NCI-H510A (cell line): ENCODE measurements around the gene TMCC1.
"Not testable (repeated sequence)": the region's sequence is repeated elsewhere in the genome, so short reads cannot be mapped to it uniquely, and the experiment has no call there.

ENCODE experiments used
- DNase-seq: peaks from one replicate; lab custom pipeline; 2025; lab: John Stamatoyannopoulos, UW

The TMCC1 gene

GRCh38 chr3:129892857-129893580, 492 bp downstream of the TMCC1 start:
- DNase-seq = peak; percentile 25

- DNase-seq = no peak
Measured at GRCh38 chr3:129892486-129892856, 1.0 kb downstream of the TMCC1 start.

GRCh38 chr3:129890891-129891290, 2.6 kb downstream of the TMCC1 start:
- DNase-seq = no peak

GRCh38 chr3:129890125-129890524, 3.4 kb downstream of the TMCC1 start:
- DNase-seq = peak; percentile 8

GRCh38 chr3:129888771-129889170, 4.7 kb downstream of the TMCC1 start:
- DNase-seq = no peak

GRCh38 chr3:129881261-129881660, 12.2 kb downstream of the TMCC1 start:
- no peak for DNase-seq

GRCh38 chr3:129878355-129878754, 15.2 kb downstream of the TMCC1 start:
- no peak for DNase-seq

GRCh38 chr3:129874479-129874878, 19.0 kb downstream of the TMCC1 start:
- not testable (repeated sequence) for DNase-seq

GRCh38 chr3:129868912-129869311, 24.6 kb downstream of the TMCC1 start:
- no peak for DNase-seq

GRCh38 chr3:129867506-129868124, 25.9 kb downstream of the TMCC1 start:
- no peak for DNase-seq

GRCh38 chr3:129865806-129866205, 27.7 kb downstream of the TMCC1 start:
- DNase-seq = no peak

- DNase-seq = no peak
Measured at GRCh38 chr3:129864519-129864918, 29.0 kb downstream of the TMCC1 start.

- DNase-seq = no peak
Measured at GRCh38 chr3:129859272-129859671, 34.2 kb downstream of the TMCC1 start.

- no peak for DNase-seq
Measured at GRCh38 chr3:129857899-129858298, 35.6 kb downstream of the TMCC1 start.

- not testable (repeated sequence) for DNase-seq
Measured at GRCh38 chr3:129856790-129857189, 36.7 kb downstream of the TMCC1 start.

GRCh38 chr3:129855832-129856419, 37.6 kb downstream of the TMCC1 start:
- DNase-seq = no peak

- DNase-seq = no peak
Measured at GRCh38 chr3:129855170-129855831, 38.2 kb downstream of the TMCC1 start.

GRCh38 chr3:129854460-129854859, 39.1 kb downstream of the TMCC1 start:
- DNase-seq = no peak

- DNase-seq = no peak
Measured at GRCh38 chr3:129845956-129846355, 47.6 kb downstream of the TMCC1 start.

- no peak for DNase-seq
Measured at GRCh38 chr3:129840707-129841360, 52.7 kb downstream of the TMCC1 start.

GRCh38 chr3:129838086-129838485, 55.4 kb downstream of the TMCC1 start:
- DNase-seq = no peak

GRCh38 chr3:129837065-129837642, 56.4 kb downstream of the TMCC1 start:
- DNase-seq = no peak
